Measurements from ENCODE around the gene SERPINF2.

- TF ChIP-seq EZH2phosphoT487 (IDR thresholded peaks at IDR 0.05; ENCODE audit: insufficient read depth, low read depth) (no peak), EZH2 (IDR thresholded peaks at IDR 0.05; ENCODE audit: insufficient read depth, poor library complexity, severe bottlenecking) (no peak)
These were observed 11.2 kb downstream of the SERPINF2 start for GRCh38 chr17:1753767-1754429.
